K562 (cell line): ENCODE measurements around the gene TPK1. TPM values are rescaled to one million over a fixed set of nuclear protein-coding genes. Genes with fewer than 3 reads are reported as not detected.

Experiments
- ATAC-seq: fragments of 200-7000 bp; cut with Tn5 transposase; 3 replicates; pipeline ENCODE4 v1.9.1; 2020; ENCODE audit warnings: moderate library complexity
- BruUV-seq: library from RNA; stranded (reverse); fragments of 400-500 nt; replicated peaks from 2 replicates; lab custom pipeline; 2021; lab: Mats Ljungman, UMichigan
- CTCF ChIA-PET: fragments of 300-600 bp; formaldehyde crosslinking; extraction: SDS; loops from one replicate; lab custom pipeline; 2021; ENCODE audit warnings: low intra/inter-chr PET ratio; lab: Yijun Ruan, JAX
- POLR2A ChIA-PET: fragments of 300-600, 350-650 bp; sonication (Branson Sonifier 250); formaldehyde crosslinking; extraction: SDS; loops from one replicate; lab custom pipeline; 2021; ENCODE audit warnings: antibody characterized with exemption, inconsistent platforms; lab: Yijun Ruan, JAX
- DNase-seq, 4 experiments: peaks; one replicate each; pipeline versions ENCODE4 v3.0.0 to v3.0.0-alpha.2; 2011 to 2018; ENCODE audit warnings: low spot score in 3 of 4, mixed read lengths in 3 of 4; ENCODE audit errors: extremely low read depth in 1 of 4
- FAIRE-seq: peaks from 2 replicates; lab custom pipeline; 2011; peaks lifted over from hg19 to GRCh38; lab: Jason Lieb, UNC
- H2AFZ ChIP-seq: 2 replicates; pipeline ENCODE4 v1.6.0; 2011; ENCODE audit warnings: low read depth, low read length, control low read depth, inconsistent platforms
- H3K27ac ChIP-seq: fragments of 200-600 bp; 3 replicates; pipeline ENCODE4 v1.8.0; 2011; ENCODE audit warnings: low read depth, mild to moderate bottlenecking, control low read depth, inconsistent platforms, low read length, moderate library complexity, mixed read lengths; ENCODE audit errors: extremely low read depth
- H3K27me3 ChIP-seq, 2 experiments: fragments of 300-600 bp in 1 of 2; 2 replicates in 1 of 2; 3 replicates in 1 of 2; pipeline versions ENCODE4 v1.6.0 to v1.8.0; 2011; ENCODE audit warnings: inconsistent platforms in 2 of 2, low read length in 2 of 2, mild to moderate bottlenecking in 1 of 2, mixed read lengths in 1 of 2, moderate library complexity in 1 of 2; ENCODE audit not compliant: control insufficient read depth in 2 of 2, insufficient read depth in 2 of 2
- H3K36me3 ChIP-seq: fragments of 300-600 bp; 3 replicates; pipeline ENCODE4 v1.8.0; 2011; ENCODE audit warnings: mild to moderate bottlenecking, low read length, inconsistent platforms; ENCODE audit not compliant: control insufficient read depth, insufficient read depth
- H3K4me1 ChIP-seq, 2 experiments: fragments of 200-600 bp in 1 of 2; replicated peaks in 1 of 2; 2 replicates in 1 of 2; 3 replicates in 1 of 2; pipeline versions ENCODE4 v1.5.1 to v1.8.0; 2011; ENCODE audit warnings: inconsistent platforms in 2 of 2, low read length in 2 of 2, mild to moderate bottlenecking in 1 of 2, mixed read lengths in 1 of 2, moderate library complexity in 1 of 2; ENCODE audit not compliant: control insufficient read depth in 2 of 2, insufficient read depth in 2 of 2
- H3K4me2 ChIP-seq: 2 replicates; pipeline ENCODE4 v1.6.1; 2011; ENCODE audit warnings: low read length, control low read depth, inconsistent platforms, mixed read lengths; ENCODE audit not compliant: insufficient read depth
- H3K4me3 ChIP-seq: fragments of 200-600 bp; sonication (generic), shearing (Covaris generic); 2 replicates; pipeline ENCODE4 v1.5.1; 2016; ENCODE audit warnings: control low read depth, inconsistent platforms
- H3K79me2 ChIP-seq: fragments of 200-600 bp; 3 replicates; pipeline ENCODE4 v1.8.0; 2011; ENCODE audit warnings: low read length, inconsistent platforms; ENCODE audit not compliant: control insufficient read depth, insufficient read depth
- H3K9ac ChIP-seq, 2 experiments: 2 replicates each; pipeline versions ENCODE4 v1.6.0 to v1.6.1; 2011; ENCODE audit warnings: low read depth in 2 of 2, low read length in 2 of 2, control low read depth in 1 of 2, inconsistent platforms in 1 of 2, mild to moderate bottlenecking in 1 of 2, mixed read lengths in 1 of 2; ENCODE audit not compliant: insufficient read depth in 1 of 2
- H3K9me1 ChIP-seq: one replicate; pipeline ENCODE4 v1.6.0; 2011; ENCODE audit warnings: inconsistent platforms, mild to moderate bottlenecking, low read length, moderate library complexity; ENCODE audit not compliant: control insufficient read depth, insufficient read depth
- H3K9me3 ChIP-seq: replicated peaks from 2 replicates; pipeline ENCODE4 v1.5.1; 2011; ENCODE audit warnings: low read depth, low read length, inconsistent platforms; ENCODE audit not compliant: control insufficient read depth, insufficient read depth
- H4K20me1 ChIP-seq: replicated peaks from 2 replicates; pipeline ENCODE4 v1.6.1; 2011; ENCODE audit warnings: low read length, inconsistent platforms, mixed read lengths; ENCODE audit not compliant: control insufficient read depth, insufficient read depth
- BRD9 ChIP-seq: fragments of 450-650 bp; IDR thresholded peaks from 2 replicates; pipeline ENCODE4 v1.6.1; 2018; ENCODE audit warnings: low read depth; ENCODE audit not compliant: partially characterized antibody
- CBFA2T2 ChIP-seq: fragments of 450-650 bp; conservative IDR thresholded peaks from 2 replicates; pipeline ENCODE4 v1.6.1; 2017; ENCODE audit warnings: mild to moderate bottlenecking
- CBFB ChIP-seq: sonication (generic); formaldehyde crosslinking; IDR thresholded peaks from 2 replicates; pipeline ENCODE4 v1.4.0; 2020; ENCODE audit warnings: mild to moderate bottlenecking, missing genetic modification reagents
- PYGO2 ChIP-seq: fragments of 450-650 bp; IDR thresholded peaks from 2 replicates; pipeline ENCODE4 v1.6.1; 2016; ENCODE audit warnings: mild to moderate bottlenecking, missing genetic modification characterization, moderate library complexity, missing compliant biosample characterization
- TEAD1 ChIP-seq, 2 experiments: fragments of 450-650 bp in 1 of 2; sonication (generic) in 1 of 2; formaldehyde crosslinking; IDR thresholded peaks; 2 replicates each; pipeline versions ENCODE4 v1.4.0 to v1.8.0; 2020 to 2022; ENCODE audit warnings: mild to moderate bottlenecking in 2 of 2, missing genetic modification reagents in 1 of 2
- WGBS: fragments of 100-300 bp; shearing (Covaris generic); methylation state at CpG from one replicate; pipeline ENCODE4 v1.1.6; 2016; ENCODE audit warnings: low coverage, mixed read lengths; ENCODE audit not compliant: insufficient coverage; ENCODE audit errors: missing lambda C conversion rate; 5-methylcytosine and 5-hydroxymethylcytosine counted together
- in situ Hi-C: fragments of 300-500 bp; cut with MboI; formaldehyde crosslinking; loops from 4 replicates; pipeline ENCODE4 v1.15.0; 2018; ENCODE audit warnings: inconsistent platforms, mixed read lengths
- intact Hi-C: fragments of 100-400 bp; cut with micrococcal nuclease; formaldehyde crosslinking; loops from 2 replicates; pipeline ENCODE4 v1.14.2; 2022
- polyA plus RNA-seq, 8 experiments: library from polyadenylated mRNA; depleted of rRNA in 4 of 8; stranded (reverse) in 5 of 8; unstranded in 3 of 8; fragments of >200 nt; fragmentation: Nextera tagmentation in 2 of 8; fragmentation: Illumina TruSeq in 1 of 8; extraction: Ambion mirVana in 2 of 8; extraction: Trizol in 1 of 8; gene quantifications; 2 replicates each; pipeline versions ENCODE4 v1.2.1 to v1.2.3, GENCODE V29; 2011 to 2014; ENCODE audit warnings: inconsistent platforms in 1 of 8, missing spikeins in 1 of 8
- total RNA-seq, 7 experiments: library from RNA; depleted of rRNA in 6 of 7; stranded (reverse); fragments of >200 nt in 6 of 7; fragmentation: Illumina TruSeq in 2 of 7; extraction: Trizol in 2 of 7; gene quantifications; 2 replicates each; pipeline versions ENCODE4 v1.2.1 to v1.2.3, GENCODE V29; 2011 to 2021; ENCODE audit warnings: low replicate concordance in 1 of 7
- TF ChIP-seq, protein P1 (sequence below): fragments of 200-800 bp; sonication (Bioruptor generic); IDR thresholded peaks from 2 replicates; pipeline ENCODE4 v1.6.1; 2016; ENCODE audit warnings: missing genetic modification characterization, missing compliant biosample characterization
- TF ChIP-seq, protein P2 (sequence below): sonication (generic); formaldehyde crosslinking; IDR thresholded peaks from 2 replicates; pipeline ENCODE4 v1.8.1; 2022; ENCODE audit warnings: missing genetic modification reagents

Gene TPK1
- total and polyA plus RNA-seq, 9 of the 15 experiments (the other 6 are each of a cell fraction or from before 2014, with no cell fraction given), result 5.1 to 16.2 (median 9.2) TPM

DNA sequence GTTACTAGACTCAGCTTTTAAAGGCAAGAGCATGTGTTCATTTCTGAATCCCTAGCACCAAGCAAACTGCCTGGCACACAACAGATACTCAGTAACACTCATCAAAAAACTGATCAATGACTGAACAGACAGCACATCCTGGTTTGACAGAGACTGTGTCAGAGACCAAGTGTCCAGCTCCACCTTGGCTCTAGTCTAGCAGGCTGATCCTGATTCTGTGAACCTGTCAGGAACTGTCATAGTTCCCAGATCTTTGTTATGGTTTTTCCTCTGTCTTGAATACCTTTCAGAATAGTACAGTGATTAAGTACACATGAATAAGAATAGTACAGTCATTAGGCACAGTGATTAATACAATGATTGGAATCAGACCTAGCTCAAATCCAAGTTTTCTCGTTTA lies 53.0 kb downstream of the TPK1 start:
- 0% methylated on average over 1 of the region's 1 CpG for WGBS
- no peaks in the 10 kb centered on the region for H3K36me3 ChIP-seq
- no peak overlapping the region for H3K4me3 ChIP-seq
- H4K20me1 ChIP-seq, result no peaks in the 10 kb centered on the region
- no TSS peak for BruUV-seq
- no peak overlapping the region for H3K27ac ChIP-seq
- no peaks in the 10 kb centered on the region for H3K4me1 ChIP-seq
- no peak for DNase-seq
- no peak overlapping the region for H3K9ac ChIP-seq
- intact Hi-C loops (no loop called here), in situ Hi-C loops (no loop called here)
- ATAC-seq, result no peak
- no peak overlapping the region for H2AFZ ChIP-seq
- ChIA-PET POLR2A (no interaction called here), CTCF (no interaction called here)
- H3K4me2 ChIP-seq, result no peak overlapping the region
- no peak for FAIRE-seq
- no peaks in the 10 kb centered on the region for H3K27me3 ChIP-seq
- H3K79me2 ChIP-seq, result no peaks in the 10 kb centered on the region
- no peaks in the 10 kb centered on the region; the same call in 1 of the 2 replicates for H3K9me3 ChIP-seq
- H3K9me1 ChIP-seq, result no peaks in the 10 kb centered on the region
- TF ChIP-seq, protein P1, sequence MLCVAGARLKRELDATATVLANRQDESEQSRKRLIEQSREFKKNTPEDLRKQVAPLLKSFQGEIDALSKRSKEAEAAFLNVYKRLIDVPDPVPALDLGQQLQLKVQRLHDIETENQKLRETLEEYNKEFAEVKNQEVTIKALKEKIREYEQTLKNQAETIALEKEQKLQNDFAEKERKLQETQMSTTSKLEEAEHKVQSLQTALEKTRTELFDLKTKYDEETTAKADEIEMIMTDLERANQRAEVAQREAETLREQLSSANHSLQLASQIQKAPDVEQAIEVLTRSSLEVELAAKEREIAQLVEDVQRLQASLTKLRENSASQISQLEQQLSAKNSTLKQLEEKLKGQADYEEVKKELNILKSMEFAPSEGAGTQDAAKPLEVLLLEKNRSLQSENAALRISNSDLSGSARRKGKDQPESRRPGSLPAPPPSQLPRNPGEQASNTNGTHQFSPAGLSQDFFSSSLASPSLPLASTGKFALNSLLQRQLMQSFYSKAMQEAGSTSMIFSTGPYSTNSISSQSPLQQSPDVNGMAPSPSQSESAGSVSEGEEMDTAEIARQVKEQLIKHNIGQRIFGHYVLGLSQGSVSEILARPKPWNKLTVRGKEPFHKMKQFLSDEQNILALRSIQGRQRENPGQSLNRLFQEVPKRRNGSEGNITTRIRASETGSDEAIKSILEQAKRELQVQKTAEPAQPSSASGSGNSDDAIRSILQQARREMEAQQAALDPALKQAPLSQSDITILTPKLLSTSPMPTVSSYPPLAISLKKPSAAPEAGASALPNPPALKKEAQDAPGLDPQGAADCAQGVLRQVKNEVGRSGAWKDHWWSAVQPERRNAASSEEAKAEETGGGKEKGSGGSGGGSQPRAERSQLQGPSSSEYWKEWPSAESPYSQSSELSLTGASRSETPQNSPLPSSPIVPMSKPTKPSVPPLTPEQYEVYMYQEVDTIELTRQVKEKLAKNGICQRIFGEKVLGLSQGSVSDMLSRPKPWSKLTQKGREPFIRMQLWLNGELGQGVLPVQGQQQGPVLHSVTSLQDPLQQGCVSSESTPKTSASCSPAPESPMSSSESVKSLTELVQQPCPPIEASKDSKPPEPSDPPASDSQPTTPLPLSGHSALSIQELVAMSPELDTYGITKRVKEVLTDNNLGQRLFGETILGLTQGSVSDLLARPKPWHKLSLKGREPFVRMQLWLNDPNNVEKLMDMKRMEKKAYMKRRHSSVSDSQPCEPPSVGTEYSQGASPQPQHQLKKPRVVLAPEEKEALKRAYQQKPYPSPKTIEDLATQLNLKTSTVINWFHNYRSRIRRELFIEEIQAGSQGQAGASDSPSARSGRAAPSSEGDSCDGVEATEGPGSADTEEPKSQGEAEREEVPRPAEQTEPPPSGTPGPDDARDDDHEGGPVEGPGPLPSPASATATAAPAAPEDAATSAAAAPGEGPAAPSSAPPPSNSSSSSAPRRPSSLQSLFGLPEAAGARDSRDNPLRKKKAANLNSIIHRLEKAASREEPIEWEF (CRISPR knock-in tag), result no peak
- no peak for TF ChIP-seq TEAD1 (CRISPR knock-in tag; IDR thresholded peaks at IDR 0.05)
- TF ChIP-seq, protein P2, sequence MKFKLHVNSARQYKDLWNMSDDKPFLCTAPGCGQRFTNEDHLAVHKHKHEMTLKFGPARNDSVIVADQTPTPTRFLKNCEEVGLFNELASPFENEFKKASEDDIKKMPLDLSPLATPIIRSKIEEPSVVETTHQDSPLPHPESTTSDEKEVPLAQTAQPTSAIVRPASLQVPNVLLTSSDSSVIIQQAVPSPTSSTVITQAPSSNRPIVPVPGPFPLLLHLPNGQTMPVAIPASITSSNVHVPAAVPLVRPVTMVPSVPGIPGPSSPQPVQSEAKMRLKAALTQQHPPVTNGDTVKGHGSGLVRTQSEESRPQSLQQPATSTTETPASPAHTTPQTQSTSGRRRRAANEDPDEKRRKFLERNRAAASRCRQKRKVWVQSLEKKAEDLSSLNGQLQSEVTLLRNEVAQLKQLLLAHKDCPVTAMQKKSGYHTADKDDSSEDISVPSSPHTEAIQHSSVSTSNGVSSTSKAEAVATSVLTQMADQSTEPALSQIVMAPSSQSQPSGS, result no peak
- no peak for TF ChIP-seq BRD9
- no peak for TF ChIP-seq CBFA2T2
- no peak for TF ChIP-seq CBFB (CRISPR knock-in tag)
- no peak for TF ChIP-seq PYGO2 (tag)
